Pulmonary artery endothelial cell (primary cell): Measurements from ENCODE around the gene KIAA0319L. TPM values are rescaled to one million over a fixed set of nuclear protein-coding genes. Genes with fewer than 3 reads are reported as not detected.
"Not testable (repeated sequence)": the region's sequence is repeated elsewhere in the genome, so short reads cannot be mapped to it uniquely, and the experiment has no call there.

ENCODE experiments used
- DNase-seq: peaks from one replicate; pipeline ENCODE4 v3.0.0-alpha.2; 2011; ENCODE audit warnings: low read depth, low spot score
- total RNA-seq: library from RNA; depleted of rRNA; stranded (reverse); fragments of >200 nt; gene quantifications from 2 replicates; pipeline ENCODE4 v1.2.3, GENCODE V29; 2014

The KIAA0319L gene
- total RNA-seq = 25.6 and 34.3 TPM in 2 replicates

- DNase-seq = no peak
Observed at GRCh38 chr1:35557118-35557610, at the start of gene KIAA0319L. Gene KIAA0319L, minus strand, starts transcription at chr1:35557403. Its CDS starts 2,912 bp downstream, at chr1:35554491.

GRCh38 chr1:35605867-35606182, 48.6 kb upstream of the KIAA0319L start:
- DNase-seq = no peak

- no peak for DNase-seq
Observed at GRCh38 chr1:35605071-35605866, 48.1 kb upstream of the KIAA0319L start.

- DNase-seq = no peak
Observed at GRCh38 chr1:35603941-35604340, 46.7 kb upstream of the KIAA0319L start.

- no peak for DNase-seq
Observed at GRCh38 chr1:35603468-35603867, 46.3 kb upstream of the KIAA0319L start.

GRCh38 chr1:35600593-35600992, 43.4 kb upstream of the KIAA0319L start:
- no peak for DNase-seq

GRCh38 chr1:35599411-35599810, 42.2 kb upstream of the KIAA0319L start:
- no peak for DNase-seq

- DNase-seq = no peak
Observed at GRCh38 chr1:35598895-35599294, 41.7 kb upstream of the KIAA0319L start.

GRCh38 chr1:35597870-35598269, 40.7 kb upstream of the KIAA0319L start:
- DNase-seq = no peak

GRCh38 chr1:35595684-35596083, 38.5 kb upstream of the KIAA0319L start:
- no peak for DNase-seq

- no peak for DNase-seq
Observed at GRCh38 chr1:35594005-35594760, 37.0 kb upstream of the KIAA0319L start.

- no peak for DNase-seq
Observed at GRCh38 chr1:35592991-35593769, 36.0 kb upstream of the KIAA0319L start.

- DNase-seq = no peak
Observed at GRCh38 chr1:35591211-35591610, 34.0 kb upstream of the KIAA0319L start.

GRCh38 chr1:35590476-35591040, 33.4 kb upstream of the KIAA0319L start:
- DNase-seq = no peak

GRCh38 chr1:35589516-35590427, 32.6 kb upstream of the KIAA0319L start:
- no peak for DNase-seq

- no peak for DNase-seq
Observed at GRCh38 chr1:35588197-35588910, 31.2 kb upstream of the KIAA0319L start.

GRCh38 chr1:35587736-35588135, 30.5 kb upstream of the KIAA0319L start:
- no peak for DNase-seq

- no peak for DNase-seq
Observed at GRCh38 chr1:35586808-35587207, 29.6 kb upstream of the KIAA0319L start.

GRCh38 chr1:35585805-35586204, 28.6 kb upstream of the KIAA0319L start:
- not testable (repeated sequence) for DNase-seq

GRCh38 chr1:35585281-35585680, 28.1 kb upstream of the KIAA0319L start:
- DNase-seq = no peak
